HG03045 (cell line): Measurements from ENCODE around the gene SMCHD1.
"Not testable (repeated sequence)": the region's sequence is repeated elsewhere in the genome, so short reads cannot be mapped to it uniquely, and the experiment has no call there.

Source experiments
- ATAC-seq: cut with Tn5 transposase; IDR thresholded peaks from one replicate; pipeline ENCODE4 v1.9.1; 2021; ENCODE audit warnings: mild to moderate bottlenecking, moderate library complexity; ENCODE audit not compliant: unreplicated experiment

The SMCHD1 gene

DNA sequence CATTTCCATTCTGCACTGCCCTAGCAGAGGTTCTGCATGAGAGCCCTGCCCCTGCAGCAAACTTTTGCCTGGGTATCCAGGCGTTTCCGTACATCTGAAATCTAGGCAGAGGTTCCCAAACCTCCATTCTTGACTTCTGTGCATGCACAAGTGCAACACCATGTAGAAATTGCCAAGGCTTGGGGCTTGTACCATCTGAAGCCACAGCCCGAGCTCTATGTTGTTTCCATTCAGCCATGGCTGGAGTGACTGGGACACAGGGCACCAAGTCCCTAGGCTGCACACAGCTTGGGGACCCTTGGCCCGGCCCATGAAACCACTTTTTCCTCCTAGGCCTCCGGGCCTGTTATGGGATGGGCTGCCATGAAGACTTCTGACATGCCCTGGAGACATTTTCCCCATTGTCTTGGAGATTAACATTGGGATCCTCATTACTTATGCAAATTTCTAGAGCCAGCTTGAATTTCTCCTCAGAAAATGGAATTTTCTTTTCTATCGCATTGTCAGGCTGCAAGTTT lies 154.2 kb downstream of the SMCHD1 start:
- ATAC-seq = not testable (repeated sequence)

DNA sequence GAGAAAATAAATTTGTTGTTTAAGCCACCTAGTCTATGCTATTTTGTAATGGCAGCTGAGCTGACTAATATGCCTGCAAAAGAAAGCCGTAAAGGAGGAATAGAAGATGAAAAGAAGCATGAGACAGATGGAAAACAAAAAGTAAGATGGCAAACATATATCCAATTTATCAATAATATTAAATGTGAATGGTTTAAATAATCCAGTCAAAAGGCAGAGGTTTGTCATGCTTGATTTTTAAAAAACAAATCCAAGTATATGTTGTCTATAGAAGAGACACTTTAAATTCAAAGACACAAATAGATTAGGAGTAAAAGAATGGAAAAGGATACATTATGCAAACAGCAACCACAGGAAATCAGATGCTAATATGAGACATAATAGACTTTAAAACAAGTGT lies 155.9 kb downstream of the SMCHD1 start:
- no peak for ATAC-seq

DNA sequence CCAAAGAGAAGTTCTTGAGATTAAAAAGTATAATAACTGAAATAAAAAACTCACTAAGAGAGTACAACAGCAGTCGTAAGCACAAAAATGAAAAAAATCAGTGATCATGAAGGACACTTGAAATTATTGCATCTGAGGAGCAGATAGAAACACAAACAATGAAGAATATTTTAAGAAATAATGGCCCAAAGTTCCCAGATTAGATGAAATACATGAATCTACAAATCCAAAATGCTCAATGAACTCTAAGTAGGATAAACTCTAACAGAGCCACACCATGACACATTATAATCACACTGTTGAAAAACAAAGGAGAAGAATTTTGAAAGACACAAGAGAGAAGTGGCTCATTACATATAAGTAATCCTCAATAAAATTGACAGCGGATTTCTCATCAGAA lies 159.4 kb downstream of the SMCHD1 start:
- ATAC-seq = no peak

DNA sequence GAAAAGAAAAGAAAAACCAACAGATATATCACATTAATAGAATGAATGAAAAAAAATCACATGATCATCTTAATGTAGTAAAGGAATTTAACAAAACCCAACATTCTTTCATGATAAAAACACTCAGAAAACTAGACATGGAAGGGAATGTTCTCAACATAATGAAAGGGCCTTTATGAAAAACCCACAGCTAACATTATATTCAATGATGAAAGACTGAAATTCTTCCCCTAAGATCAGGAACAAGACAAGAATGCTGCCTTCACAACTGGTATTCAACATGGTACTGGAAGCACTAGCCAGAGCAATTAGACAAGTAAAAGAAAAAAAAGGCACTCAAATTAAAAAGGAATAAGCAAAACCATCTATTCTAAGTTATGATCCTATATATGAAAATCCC lies 162.8 kb downstream of the SMCHD1 start:
- ATAC-seq = no peak

DNA sequence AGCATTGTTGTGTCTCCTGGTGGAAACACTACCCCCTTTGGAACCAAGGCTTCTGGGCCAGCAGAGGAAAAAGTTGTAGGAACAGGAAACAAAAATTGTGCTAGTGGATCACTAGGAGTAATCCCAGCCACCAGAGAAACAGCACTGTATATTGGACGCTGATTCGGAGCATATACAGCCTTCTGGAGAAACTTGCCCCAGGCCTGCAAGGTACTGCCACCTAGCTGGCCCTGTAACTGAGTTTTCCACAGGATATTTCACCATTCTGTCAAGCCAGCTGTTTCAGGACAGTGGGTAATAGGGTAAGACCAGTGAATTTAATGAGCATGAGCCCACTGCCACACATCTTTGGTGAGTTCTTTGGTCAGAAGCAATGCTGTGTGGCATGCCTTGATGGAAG lies 166.2 kb downstream of the SMCHD1 start:
- no peak for ATAC-seq

DNA sequence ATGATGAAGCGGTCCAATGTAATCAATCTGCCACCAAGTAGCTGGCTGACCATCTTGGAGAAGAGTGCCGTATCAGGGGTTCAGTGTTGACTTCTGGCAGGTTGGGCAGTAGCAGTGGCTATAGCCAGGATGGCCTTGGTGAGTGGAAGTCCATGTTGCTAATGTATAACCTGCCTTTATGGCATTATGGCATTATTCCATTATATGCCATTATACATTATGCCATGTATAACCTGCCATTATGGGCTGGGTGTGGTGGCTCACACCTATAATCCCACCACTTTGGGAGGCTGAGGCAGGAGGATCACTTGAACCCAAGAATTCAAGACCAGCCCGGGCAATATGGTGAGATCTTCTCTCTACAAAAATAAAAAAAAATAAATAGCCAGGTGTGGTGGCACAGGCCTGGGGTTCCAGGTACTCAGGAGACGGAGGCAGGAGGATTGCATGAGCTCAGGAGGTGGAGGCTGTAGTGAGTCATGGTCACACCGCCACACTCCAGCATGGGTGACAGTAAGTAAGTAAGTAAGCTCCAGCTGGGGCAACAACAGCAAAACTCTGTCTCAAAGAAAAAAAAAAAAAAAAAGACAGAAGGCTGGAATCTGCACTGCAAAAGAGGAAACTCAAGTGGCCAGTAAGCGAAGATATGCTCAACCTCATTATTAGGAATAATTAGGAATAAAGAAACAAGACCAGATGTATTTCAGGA lies 166.8 kb downstream of the SMCHD1 start:
- no peak for ATAC-seq

DNA sequence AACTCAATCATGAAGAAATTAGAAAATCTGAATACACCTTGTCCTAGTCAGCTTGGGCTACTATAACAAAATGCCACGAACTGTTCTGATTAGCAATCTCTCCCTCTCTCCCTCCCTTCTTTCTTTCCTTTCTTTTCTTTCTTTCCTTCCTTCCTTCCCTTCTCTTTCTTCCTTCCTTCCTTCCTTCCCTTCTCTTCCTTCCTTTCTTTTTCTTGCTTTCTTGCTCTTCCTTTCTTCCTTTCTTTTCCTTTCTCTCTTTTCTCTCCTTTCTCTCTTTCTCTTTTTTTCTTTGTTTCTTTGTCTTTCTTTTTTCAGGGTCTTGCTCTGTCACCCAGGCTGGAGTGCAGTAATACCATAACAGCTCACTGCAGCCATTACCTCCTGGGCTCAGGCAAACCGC lies 167.7 kb downstream of the SMCHD1 start:
- ATAC-seq = no peak

DNA sequence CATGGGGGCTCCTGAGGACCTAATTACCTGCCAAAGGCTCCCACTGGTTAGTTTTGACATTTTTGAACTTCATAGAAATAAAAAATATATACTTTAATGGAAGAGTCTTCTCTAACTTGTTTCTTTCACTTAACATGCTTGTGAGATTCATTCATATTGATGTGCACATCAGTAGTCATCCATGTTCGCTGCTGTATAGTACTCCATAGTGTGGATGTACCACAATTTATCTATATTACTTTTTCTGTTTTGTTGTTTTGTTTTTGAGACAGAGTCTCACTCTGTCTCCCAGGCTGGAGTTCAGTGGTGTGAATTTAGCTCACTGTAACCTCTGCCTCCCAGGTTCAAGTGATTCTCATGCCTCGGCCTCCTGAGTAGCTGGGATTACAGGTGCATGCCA lies 168.4 kb downstream of the SMCHD1 start:
- ATAC-seq = no peak

DNA sequence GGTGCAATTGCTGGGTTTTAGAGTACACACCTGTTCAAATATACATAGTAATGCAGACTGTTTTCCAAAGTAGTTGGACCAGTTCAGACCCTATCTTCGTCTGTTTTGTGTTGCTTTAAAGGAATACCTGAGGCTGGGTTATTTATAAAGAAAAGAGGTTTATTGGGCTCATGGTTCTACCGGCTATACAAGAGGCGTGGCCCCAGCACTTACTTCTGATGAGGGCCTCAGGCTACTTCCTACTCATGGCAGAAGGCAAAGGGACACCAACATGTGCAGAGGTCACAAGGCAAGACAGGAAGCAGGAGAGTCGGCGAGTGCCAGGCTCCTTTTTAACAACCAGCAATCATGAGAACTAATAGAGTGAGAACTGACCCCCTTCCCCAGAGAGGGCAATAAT lies 169.3 kb downstream of the SMCHD1 start:
- ATAC-seq = no peak

DNA sequence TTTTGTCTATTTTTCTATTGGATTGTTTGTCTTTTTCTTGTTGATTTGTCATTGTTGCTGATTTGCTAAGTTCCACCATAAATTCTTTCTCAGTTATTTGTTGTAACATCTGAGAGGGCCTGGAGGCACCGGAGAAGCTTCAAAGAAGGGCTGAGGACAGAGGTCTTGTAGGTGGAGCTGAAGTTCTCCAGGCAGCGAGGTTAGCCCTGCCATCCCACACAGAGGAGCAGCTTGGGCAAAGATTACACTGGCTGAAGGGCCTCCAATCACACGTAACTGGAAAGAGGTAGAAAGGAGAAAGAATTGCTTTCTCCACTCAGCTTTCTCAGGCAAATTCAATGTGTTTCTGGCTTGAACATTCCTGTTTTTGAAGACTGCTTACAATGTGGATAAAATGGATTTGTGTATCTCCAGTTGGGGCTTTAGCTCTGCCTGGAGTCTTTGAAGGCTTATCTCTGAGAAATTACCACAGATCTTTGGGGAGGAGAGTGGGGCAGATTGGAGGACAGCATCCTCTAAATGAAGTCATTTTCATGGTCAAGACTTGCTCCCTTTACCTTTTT lies 170.2 kb downstream of the SMCHD1 start:
- ATAC-seq = no peak

DNA sequence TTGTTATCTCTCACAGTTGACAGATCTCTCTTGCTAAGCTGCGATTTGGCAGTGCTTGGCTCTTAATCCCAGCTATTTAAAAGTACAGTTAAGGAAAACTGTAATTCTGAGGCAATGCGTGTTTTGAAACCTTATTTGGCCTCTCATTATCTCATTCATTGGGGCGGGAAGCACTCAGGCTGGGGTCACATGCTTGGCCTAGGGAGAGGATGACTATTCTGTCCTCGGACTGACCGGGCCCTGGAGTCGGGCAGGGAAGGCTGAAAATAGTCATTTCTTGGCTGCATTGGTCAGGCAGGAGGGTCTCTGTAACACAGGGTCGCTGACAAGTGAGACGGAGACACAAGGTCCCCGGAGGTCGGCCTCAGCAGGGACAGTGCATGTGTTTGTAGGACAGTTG lies 171.1 kb downstream of the SMCHD1 start:
- ATAC-seq = no peak

DNA sequence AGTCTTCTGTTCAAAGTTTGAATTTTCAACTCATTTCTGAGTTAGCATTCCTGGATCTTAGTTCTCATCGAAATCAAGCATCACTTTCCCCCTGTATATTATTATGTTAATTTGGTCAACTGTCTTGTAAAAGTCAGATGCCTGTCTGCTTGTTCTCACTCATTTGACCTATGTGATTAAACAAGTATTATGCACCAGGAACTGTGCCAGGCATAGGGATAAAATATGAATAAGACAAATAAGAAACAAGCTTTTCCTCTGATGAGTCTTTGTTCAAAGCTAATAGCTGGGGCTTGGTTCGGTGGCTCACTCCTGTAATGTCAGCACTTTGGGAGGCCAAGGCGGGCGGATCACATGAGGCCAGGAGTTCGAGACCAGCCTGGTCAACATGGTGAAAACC lies 171.5 kb downstream of the SMCHD1 start:
- no peak for ATAC-seq

DNA sequence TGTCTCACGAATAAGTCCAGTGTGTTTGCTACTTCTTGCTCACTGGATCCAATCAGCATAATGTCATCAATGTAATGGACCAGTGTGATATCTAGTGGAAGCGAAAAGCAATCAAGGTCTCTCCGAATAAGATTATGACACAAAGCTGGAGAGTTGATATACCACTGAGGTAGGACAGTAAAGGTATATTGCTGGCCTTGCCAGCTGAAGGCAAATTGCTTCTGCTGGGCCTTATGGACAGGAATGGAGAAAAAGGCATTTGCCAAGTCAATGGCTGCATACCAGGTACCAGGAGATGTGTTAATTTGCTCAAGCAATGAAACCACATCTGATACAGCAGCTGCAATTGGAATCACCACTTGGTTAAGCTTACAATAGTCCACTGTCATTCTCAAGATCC lies 180.6 kb downstream of the SMCHD1 start:
- ATAC-seq = not testable (repeated sequence)

DNA sequence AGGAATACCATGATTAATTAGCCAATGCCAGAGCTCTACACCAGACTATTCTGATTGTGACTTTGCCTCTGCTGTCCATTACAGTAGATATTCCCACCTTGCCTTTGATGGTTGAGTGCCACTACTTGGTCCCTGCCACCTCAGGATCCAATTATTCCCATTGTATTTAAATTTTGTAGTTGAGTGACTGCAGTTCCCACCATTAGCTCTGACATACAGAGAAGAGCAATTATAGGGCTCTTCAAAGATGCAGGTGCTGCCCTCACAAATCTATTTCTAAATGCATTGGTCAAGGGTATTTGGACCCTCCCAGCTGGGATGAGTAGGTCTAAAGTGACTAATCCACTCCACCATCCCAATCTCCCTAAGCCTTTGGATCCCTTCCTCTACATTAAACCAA lies 181.8 kb downstream of the SMCHD1 start:
- not testable (repeated sequence) for ATAC-seq

DNA sequence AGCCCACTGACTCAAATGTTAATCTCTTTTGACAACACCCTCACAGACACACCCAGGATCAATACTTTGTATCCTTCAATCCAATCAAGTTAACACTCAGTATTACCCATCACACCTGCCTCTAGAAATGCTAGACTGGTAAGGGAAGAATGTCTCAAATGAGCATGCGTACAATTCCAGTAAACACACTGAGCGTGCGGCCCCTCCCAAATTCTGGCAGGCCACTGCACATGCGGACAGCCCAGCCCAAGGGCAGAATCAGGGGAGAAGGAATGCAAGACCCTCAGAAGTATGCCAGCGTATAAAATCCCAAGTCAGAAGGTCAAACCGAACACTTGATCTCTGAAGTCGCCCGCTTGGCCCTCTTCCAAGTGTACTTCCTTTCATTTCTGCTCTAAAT lies 183.7 kb downstream of the SMCHD1 start:
- ATAC-seq = no peak

DNA sequence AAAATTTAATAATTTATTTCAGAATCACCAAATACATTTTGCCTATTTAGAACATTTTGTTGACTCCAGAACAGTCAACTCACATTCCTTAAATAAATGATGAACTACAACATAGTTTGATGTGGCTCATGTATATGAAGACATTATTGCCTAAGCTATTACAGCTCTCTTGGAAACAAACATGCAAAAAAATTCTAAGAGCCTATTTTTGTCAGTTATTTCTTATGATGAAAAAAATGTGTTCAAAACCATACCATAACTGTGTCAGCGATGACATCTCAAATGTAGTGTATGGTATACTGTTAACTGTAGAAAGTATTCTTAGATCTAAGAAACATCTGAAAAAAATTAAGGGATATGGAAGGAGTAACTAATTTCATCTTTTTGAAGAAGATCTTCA lies 185.0 kb downstream of the SMCHD1 start:
- no peak for ATAC-seq

DNA sequence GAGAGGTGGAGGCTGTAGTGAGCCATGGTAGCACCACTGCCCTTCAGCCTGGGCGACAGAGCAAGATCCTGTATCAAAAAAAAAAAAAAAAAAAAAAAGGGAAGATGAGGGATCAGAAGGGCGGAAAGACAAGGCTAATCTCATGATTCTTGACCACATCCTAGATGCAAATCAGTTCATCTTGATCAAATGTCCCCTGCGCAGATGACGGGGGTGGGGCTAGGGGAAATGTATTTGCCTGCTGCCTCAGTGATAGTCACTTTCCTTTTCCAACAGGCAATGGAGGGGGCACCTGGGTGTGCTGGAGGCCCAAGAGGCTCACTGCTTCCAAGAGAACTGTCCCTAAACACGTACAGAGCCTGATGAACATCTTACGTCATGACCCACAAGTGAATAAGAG lies 187.6 kb downstream of the SMCHD1 start:
- no peak for ATAC-seq

DNA sequence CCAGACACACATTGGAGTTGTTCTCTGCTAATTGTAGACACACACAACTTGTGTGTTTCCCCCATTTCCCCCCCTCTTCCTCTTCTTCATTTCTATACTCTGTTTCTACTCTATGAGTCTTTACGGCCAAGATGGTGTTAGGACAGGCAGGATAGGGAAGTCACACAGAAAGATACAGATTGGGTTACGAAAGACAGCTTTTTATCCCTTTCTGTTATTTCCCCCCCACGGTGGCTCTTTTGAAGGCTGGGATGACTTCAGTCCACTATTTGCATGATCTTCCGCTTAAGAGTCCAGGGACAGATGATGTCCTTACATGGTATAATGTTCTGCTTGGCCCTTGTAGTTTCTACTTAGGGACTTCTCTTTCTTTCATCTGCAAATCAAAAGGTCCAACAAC lies 189.6 kb downstream of the SMCHD1 start:
- no peak for ATAC-seq

DNA sequence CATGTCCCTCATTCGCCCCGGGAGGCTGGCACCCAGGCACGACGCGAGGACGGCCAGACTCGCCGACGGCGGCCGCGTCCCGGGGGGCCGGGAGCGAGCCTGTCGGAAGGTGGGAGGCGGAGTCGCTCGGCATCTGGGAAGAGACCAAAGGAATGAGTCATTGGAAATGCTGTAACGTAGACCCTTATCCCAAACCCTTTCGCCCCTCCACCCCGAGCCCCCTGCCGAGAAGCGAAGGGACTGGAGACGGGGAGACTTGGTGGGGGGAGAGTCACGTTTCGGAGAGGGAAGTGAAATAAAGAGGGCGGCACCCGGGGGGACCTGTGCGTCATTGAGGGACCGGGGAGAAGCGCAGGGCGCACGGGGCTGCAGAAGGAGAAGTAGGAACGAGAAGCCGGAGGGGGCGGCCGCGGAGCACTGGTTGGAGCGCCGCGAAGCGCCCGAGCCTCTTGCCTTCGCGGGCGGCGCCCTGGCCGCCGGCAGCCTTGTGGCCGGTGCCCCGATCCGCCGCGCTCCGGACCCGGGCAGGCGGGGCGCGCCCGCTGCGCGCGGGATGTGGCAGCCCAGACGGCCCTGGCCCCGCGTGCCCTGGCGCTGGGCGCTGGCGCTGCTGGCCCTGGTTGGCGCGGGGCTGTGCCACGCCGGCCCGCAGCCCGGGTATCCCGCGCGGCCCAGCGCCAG lies 191.2 kb downstream of the SMCHD1 start, which contains the start of gene EMILIN2:
TSS of gene EMILIN2 (plus strand) at position 371 of the 681 bp plus-strand sequence. CDS start at position 554, 183 bp downstream.
- ATAC-seq = peak; percentile 34

DNA sequence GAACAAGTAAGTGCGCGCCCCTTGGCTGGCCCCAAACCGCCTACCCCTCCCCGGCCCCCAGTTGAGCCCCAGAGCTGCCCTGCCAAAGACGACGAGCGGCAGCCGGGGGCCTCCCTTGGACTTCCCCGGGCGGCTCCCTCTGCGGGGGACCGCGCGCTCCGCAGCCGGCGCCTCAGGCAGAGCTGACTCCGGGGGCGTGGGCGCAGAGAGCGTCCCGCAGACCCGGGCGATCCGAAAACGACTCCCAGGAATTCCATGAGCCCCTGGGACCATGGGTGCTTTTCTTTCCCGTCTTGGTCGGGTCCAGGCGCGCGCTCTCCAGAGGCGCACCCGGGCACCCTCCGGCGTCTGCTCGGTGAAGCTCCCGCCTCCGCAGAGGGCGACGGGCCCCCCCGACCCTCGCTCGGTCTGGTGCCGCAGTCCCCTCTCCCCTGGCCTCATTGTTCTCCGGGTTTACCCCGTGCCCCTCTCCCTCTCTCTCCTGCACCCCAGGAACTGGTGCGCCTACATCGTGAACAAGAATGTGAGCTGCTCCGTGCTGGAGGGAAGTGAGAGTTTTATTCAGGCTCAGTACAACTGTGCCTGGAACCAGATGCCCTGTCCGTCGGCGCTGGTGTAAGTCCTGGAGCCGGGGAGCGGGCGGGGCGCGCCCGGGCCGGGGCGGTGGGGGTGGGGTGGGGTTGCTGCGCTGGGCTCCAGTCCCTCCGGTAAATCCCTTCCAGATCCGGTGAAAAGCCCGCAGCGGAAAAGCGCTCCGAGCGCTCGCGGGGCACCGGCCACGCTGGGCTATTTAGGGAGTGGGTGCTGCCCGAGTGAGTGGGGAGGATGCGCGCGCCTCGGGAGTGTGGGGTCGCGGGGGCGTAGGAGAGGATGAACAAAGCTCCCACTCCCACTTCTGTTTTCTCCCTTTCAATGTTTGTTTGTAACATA lies 192.1 kb downstream of the SMCHD1 start:
- ATAC-seq = peak; percentile 36
